Activated CD4-positive, alpha-beta T cell treated with anti-CD3 and anti-CD28 coated beads for 36 hours (primary cell): ENCODE results near the gene TLN1. TPM values are rescaled to one million over a fixed set of nuclear protein-coding genes. Genes with fewer than 3 reads are reported as not detected.

Experiments used
- ATAC-seq: fragments of 200-7000 bp; cut with Tn5 transposase; one replicate; pipeline ENCODE4 v1.10.0; 2021; ENCODE audit warnings: mild to moderate bottlenecking, moderate library complexity
- CTCF ChIA-PET: fragments of 350-600 bp; sonication (Branson Sonifier 250); formaldehyde crosslinking; loops from one replicate; lab custom pipeline; 2021; ENCODE audit warnings: antibody characterized with exemption; lab: Charles Lee
- POLR2A ChIA-PET: fragments of 350-600 bp; sonication (Branson Sonifier 250); formaldehyde crosslinking; loops from one replicate; lab custom pipeline; 2021; ENCODE audit warnings: antibody characterized with exemption, inconsistent platforms; lab: Charles Lee
- DNase-seq: peaks from one replicate; pipeline ENCODE4 v3.0.0-alpha.2; 2020
- H3K27ac Mint-ChIP-seq: one replicate; pipeline ENCODE4 v1.8.0; 2021; ENCODE audit warnings: mixed read lengths
- H3K27me3 Mint-ChIP-seq: one replicate; pipeline ENCODE4 v1.8.0; 2021; ENCODE audit warnings: mixed read lengths
- H3K36me3 Mint-ChIP-seq: one replicate; pipeline ENCODE4 v1.8.0; 2021; ENCODE audit warnings: low read depth, mixed read lengths
- H3K4me1 Mint-ChIP-seq: one replicate; pipeline ENCODE4 v1.8.0; 2021; ENCODE audit warnings: mixed read lengths
- H3K4me3 Mint-ChIP-seq: one replicate; pipeline ENCODE4 v1.8.0; 2021; ENCODE audit warnings: mild to moderate bottlenecking, moderate library complexity, mixed read lengths
- H3K9me3 Mint-ChIP-seq: one replicate; pipeline ENCODE4 v1.8.0; 2021; ENCODE audit warnings: low read depth, mixed read lengths
- intact Hi-C, 2 experiments: fragments of 100-400 bp; cut with DNase I in 1 of 2; cut with micrococcal nuclease in 1 of 2; formaldehyde crosslinking; loops; one replicate each; pipeline versions ENCODE4 v1.14.2 to v1.15.1; 2022 to 2024; cut with DNase I, micrococcal nuclease
- total RNA-seq, 2 experiments: library from RNA; stranded (reverse); gene quantifications; one replicate each; pipeline ENCODE4 v1.2.3, GENCODE V29; 2021

The TLN1 gene
- total RNA-seq, 2 experiments from 2014 or later, result 217 to 238 TPM

DNA sequence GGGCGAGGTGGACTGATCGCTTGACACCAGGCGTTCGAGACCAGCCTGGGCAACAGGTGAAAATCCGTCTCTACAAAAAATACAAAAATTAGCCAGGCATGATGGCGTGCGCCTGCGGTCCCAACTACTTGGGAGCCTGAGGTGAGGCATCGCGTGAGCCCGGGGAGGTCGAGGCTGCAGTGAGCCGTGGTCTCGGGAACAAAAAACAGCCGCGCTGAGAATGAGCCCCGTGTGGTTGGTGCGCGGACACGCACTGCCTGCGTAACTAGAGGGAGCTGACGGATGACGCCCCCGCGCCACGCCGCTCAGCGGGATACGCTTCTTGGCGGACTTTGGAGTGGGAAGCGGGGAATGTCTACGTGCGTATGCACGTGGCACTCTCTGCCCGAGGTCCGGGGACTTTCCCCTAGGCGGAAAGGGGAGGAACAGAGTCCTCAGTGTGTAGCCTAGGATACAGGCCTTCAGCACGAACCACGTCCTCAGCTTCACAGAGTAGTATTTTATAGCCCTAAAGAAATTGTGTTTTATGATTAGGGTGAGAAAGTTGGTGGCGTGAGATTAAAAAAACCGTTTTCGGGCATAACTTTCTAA, 74.4 kb downstream of the TLN1 start, which contains the start of gene RMRP:
TSS of gene RMRP (minus strand) at position 474 of the 591 bp plus-strand sequence.
- Mint-ChIP-seq H3K36me3 (peaks cover 31% of the 10 kb centered on the region), H3K9me3 (no peaks in the 10 kb centered on the region), H3K27ac (peak within 1 kb of the TSS; percentile 98), H3K4me3 (peak within 1 kb of the TSS; percentile 80), H3K27me3 (peaks cover 2% of the 10 kb centered on the region), H3K4me1 (peaks cover 64% of the 10 kb centered on the region)
- peak; percentile 95 for ATAC-seq
- peak; percentile 97 for DNase-seq
- POLR2A ChIA-PET, result interaction anchor here (0.7 to 1.4 kb wide), 4 partner anchors 9 to 75 kb away, joined by 3 to 4 read pairs (median 3); partner anchors contain the start of gene CREB3
- CTCF ChIA-PET, result interaction anchor here (0.5 to 6.7 kb wide), 28 partner anchors 8 to 994 kb away, joined by 3 to 89 read pairs (median 4); partner anchors contain the start of genes CA9, CD72, CREB3 and SIT1
- intact Hi-C loops, result loop anchor here (1.0 to 10.0 kb wide), 19 partner anchors 10 to 670 kb away; partner anchors contain the start of genes CREB3 (in 2 of the 2), GBA2 (in 2 of the 2), RGP1 (in 2 of the 2) and TLN1 (in 2 of the 2)

DNA sequence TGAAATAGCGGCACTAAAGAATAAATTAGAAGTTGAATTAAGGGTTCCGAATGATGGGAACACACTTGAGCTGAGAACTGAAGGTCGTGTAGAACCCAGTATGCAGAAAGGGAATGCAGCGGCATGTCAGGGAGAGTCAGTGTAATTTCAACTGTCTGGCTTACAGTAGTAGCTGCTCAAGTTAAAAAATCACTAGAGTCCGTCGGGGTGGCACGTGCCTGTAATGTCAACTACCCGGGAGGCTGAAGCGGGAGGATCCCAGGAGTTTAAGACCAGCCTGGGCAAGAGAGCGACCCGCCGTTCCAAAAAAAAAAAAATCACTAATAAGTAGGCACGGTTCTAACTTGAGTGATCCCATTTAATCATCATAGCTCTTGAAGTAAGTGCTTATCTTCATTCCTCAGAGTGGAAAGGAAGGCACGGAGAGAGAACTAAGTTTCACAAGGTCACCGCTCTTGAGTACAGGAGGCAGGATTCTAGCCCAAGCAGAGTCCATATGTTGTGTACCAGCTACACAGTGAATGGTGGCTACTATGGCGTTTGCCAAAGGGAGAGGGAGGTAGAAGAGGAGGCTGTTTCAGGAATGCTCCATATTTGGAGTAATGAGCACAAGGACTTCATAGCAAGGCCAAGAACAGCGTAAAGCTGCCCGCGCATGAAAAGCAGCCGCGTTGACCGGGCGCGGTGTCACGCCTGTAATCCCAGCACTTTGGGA, 75.0 kb downstream of the TLN1 start:
- ATAC-seq (no peak), DNase-seq (no peak)
- peaks cover 60% of the 10 kb centered on the region for H3K4me1 Mint-ChIP-seq
- POLR2A ChIA-PET, result interaction anchor here (1.2 to 1.4 kb wide), 2 partner anchors 8 to 76 kb away, joined by 3 to 4 read pairs; partner anchors contain the start of gene CREB3
- CTCF ChIA-PET, result interaction anchor here (0.7 to 6.7 kb wide), 19 partner anchors 9 to 487 kb away, joined by 3 to 89 read pairs (median 5); partner anchors contain the start of genes CREB3, SIT1, TESK1 and TLN1
- peaks cover 26% of the 10 kb centered on the region for H3K36me3 Mint-ChIP-seq
- peak overlapping the region; percentile 98 for H3K27ac Mint-ChIP-seq
- H3K4me3 Mint-ChIP-seq, result peak overlapping the region; percentile 80
- intact Hi-C loops, result loop anchor here (1.0 to 10.0 kb wide), 13 partner anchors 10 to 670 kb away; partner anchors contain the start of genes CD72 (in 1 of the 2), CLTA (in 1 of the 2), CREB3 (in 1 of the 2) and DNAJB5 (in 1 of the 2)
- peaks cover 2% of the 10 kb centered on the region for H3K27me3 Mint-ChIP-seq
- H3K9me3 Mint-ChIP-seq, result no peaks in the 10 kb centered on the region

DNA sequence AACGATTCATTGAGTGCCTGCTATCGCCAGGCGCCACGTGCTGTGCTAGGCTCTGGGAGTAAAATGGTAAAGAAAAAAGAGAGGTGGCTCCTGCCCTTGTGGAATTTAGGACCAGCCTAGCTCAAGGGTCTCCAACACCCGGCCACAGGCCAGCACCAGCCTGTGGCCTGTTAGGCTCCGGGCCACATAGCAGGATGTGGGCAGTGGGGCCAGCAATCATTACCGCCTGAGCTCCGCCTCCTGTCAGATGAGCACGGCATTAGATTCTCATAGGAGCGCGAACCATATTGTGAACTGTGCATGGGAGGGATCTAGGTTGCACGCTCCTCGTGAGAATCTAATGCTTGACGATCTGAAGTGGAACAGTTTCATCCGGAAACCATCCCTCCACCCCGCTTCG, 75.6 kb downstream of the TLN1 start:
- Mint-ChIP-seq H3K27me3 (peaks cover 2% of the 10 kb centered on the region), H3K4me3 (no peak overlapping the region), H3K4me1 (peaks cover 62% of the 10 kb centered on the region), H3K9me3 (no peaks in the 10 kb centered on the region), H3K27ac (peak overlapping the region; percentile 23), H3K36me3 (peaks cover 22% of the 10 kb centered on the region)
- CTCF ChIA-PET, result interaction anchor here (0.7 to 6.7 kb wide), 10 partner anchors 9 to 175 kb away, joined by 3 to 89 read pairs (median 12); partner anchors contain the start of gene SIT1
- ATAC-seq, result no peak
- POLR2A ChIA-PET, result interaction anchor here (0.5 kb wide), 1 partner anchor 119 kb away, joined by 4 read pairs; no protein-coding TSS in a partner anchor
- DNase-seq, result no peak
- intact Hi-C loops, result loop anchor here (5.0 to 10.0 kb wide), 9 partner anchors 39 to 669 kb away; partner anchors contain the start of genes CD72 (in 1 of the 2), CLTA (in 1 of the 2), DNAJB5 (in 1 of the 2) and GBA2 (in 1 of the 2)

DNA sequence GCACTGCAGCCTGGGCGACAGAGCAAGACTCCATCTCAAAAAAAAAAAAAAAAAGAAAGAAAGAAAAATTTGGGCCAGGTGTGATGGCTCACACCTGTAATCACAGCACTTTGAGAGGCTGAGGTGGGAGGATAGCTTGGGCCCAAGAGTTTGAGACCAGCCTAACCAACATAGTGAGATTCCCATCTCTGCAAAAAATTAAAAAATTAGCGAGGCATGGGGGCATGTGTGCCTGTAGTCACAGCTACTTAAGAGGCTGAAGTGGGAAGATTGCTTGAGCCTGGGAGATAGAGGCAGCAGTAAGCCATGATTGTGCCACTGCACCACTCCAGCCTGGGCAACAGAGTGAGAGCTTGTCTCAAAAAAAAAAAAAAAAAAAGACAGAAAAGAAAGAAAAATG, 78.4 kb downstream of the TLN1 start:
- H3K36me3 Mint-ChIP-seq, result peaks cover 11% of the 10 kb centered on the region
- peaks cover 51% of the 10 kb centered on the region for H3K4me1 Mint-ChIP-seq
- POLR2A ChIA-PET, result no interaction called here
- DNase-seq (no peak), ATAC-seq (no peak)
- intact Hi-C loops, result loop anchor here in 1 of 2 experiments (10.0 kb wide), 1 partner anchor 381 kb away; the partner anchor contains the start of gene RECK
- CTCF ChIA-PET, result interaction anchor here (0.6 kb wide), 2 partner anchors 693 to 1548 kb away, joined by 3 read pairs; no protein-coding TSS in a partner anchor
- H3K9me3 Mint-ChIP-seq, result no peaks in the 10 kb centered on the region
- no peak overlapping the region for H3K4me3 Mint-ChIP-seq
- peaks cover 2% of the 10 kb centered on the region for H3K27me3 Mint-ChIP-seq
- H3K27ac Mint-ChIP-seq, result no peak overlapping the region

DNA sequence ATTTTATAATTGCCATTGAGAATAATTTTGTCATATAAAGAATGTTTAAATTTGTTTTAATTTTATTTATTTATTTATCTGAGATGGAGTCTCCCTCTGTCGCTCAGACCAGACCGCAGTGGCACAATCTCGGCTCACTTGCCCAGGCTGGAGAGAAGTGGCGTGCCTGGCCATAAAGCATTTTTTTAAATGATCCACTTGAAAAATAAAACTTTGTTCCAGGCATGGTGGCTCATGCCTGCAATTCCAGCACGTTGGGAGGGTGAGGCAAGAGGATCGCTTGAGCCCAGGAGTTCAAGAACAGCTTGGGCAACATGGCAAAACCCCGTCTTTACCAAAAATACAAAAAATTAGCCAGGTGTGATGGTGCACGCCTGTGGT, 79.2 kb downstream of the TLN1 start:
- DNase-seq, result no peak
- ChIA-PET POLR2A (no interaction called here), CTCF (no interaction called here)
- Mint-ChIP-seq H3K9me3 (no peaks in the 10 kb centered on the region), H3K27me3 (peaks cover under 1% of the 10 kb centered on the region), H3K4me3 (no peak overlapping the region), H3K4me1 (peaks cover 57% of the 10 kb centered on the region), H3K36me3 (peaks cover 11% of the 10 kb centered on the region), H3K27ac (no peak overlapping the region)
- intact Hi-C loops, result loop anchor here in 1 of 2 experiments (10.0 kb wide), 1 partner anchor 382 kb away; the partner anchor contains the start of gene RECK
- ATAC-seq, result no peak

DNA sequence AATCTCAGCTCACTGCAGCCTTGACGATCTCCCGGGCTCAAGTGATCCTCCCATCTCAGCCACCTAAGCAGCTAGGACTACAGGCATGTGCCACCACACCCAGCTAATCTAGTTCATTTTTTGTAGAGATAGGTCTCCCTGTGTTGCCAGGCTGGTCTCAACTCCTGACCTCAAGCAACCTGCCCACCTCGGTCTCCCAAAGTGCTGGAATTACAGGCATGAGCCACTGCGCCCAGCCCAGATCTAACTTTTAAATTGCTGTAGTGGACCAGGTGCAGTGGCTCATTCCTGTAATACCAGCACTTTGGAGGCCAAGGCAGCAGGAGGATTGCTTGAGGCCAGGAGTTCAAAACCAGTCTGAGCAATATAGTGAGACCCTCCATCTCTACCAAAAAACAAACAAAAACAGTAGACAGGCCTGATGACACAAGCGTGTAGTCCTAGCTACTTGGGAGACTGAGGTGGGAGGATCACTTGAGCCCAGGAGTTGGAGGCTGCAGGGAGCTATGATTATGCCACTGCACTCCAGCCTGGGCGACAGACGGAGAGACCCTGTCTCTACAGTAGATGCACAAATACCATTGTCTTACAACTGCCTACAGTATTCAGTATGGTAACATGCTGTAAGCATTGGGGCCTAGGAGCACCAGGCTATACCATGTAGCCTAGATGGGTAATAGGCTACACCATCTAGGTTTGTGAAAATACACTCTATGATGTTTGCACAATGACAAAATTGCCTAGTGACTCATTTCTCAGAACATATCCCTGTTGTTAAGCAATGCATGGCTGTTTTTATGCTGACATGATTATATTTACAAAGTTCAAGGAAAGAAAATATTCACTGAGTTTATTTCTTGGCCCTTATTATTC, 79.8 kb downstream of the TLN1 start:
- Mint-ChIP-seq H3K27ac (peak overlapping the region; percentile 97), H3K4me3 (no peak overlapping the region), H3K27me3 (no peaks in the 10 kb centered on the region), H3K9me3 (no peaks in the 10 kb centered on the region), H3K4me1 (peaks cover 58% of the 10 kb centered on the region), H3K36me3 (peaks cover 11% of the 10 kb centered on the region)
- no peak for DNase-seq
- intact Hi-C loops, result loop anchor here in 1 of 2 experiments (10.0 kb wide), 1 partner anchor 383 kb away; the partner anchor contains the start of gene RECK
- ATAC-seq, result peak; percentile 15
- ChIA-PET POLR2A (no interaction called here), CTCF (interaction anchor here (0.7 kb wide), 1 partner anchor 148 kb away, joined by 3 read pairs; no protein-coding TSS in a partner anchor)

DNA sequence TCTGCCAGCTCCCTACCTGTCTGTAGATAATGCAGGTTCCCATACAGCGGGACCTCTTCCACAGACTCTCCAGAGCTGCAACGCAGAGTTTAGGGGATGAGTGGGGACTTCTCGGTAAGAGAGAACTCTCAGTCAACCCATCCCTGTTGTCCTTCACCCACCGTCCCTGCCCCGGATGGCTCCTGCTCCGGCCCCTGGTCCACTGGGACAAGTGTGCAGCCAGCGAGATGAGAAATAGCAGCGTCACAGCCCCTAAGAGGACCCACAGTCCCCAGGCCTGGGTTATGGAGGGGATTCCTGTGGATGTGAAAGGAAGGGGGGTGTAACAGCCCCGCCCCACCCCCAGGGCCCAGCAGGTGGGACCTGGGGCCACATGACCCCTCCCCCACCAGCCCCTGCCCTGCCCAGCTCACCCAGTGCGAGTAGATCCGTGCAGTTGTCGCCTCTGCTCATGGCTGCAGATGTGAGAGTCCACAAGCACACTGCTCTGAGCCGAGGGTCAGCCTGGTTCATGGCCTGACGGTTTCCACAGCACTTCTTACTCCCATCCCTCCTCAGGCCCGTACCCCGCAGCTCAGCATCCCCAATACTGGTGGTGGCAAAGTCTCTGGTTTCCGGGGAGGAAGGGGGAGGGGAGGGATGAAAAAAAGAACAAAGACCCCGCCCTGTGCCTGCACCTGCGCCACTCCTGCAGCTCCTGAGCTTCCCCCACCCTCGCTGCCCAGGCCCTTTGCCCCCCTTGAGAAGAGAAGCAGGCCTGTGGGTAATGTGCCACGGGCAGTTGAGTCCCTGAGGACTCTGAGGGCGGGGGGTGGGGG, 81.4 kb downstream of the TLN1 start, which contains the start of gene SIT1:
TSS of gene SIT1 (minus strand) at position 591 of the 818 bp plus-strand sequence. CDS start at position 513, 78 bp downstream.
- Mint-ChIP-seq H3K4me3 (peak within 1 kb of the TSS; percentile 82), H3K27me3 (no peaks in the 10 kb centered on the region), H3K9me3 (no peaks in the 10 kb centered on the region), H3K4me1 (peaks cover 46% of the 10 kb centered on the region), H3K36me3 (peaks cover 11% of the 10 kb centered on the region), H3K27ac (peak within 1 kb of the TSS; percentile 97)
- DNase-seq (peak; percentile 75), ATAC-seq (peak; percentile 25)
- POLR2A ChIA-PET, result interaction anchor here (0.7 to 1.5 kb wide), 2 partner anchors 14 to 99 kb away, joined by 5 to 7 read pairs; partner anchors contain the start of gene ARHGEF39
- intact Hi-C loops, result loop anchor here in 1 of 2 experiments (10.0 kb wide), 1 partner anchor 384 kb away; the partner anchor contains the start of gene RECK
- CTCF ChIA-PET, result interaction anchor here (0.7 to 7.2 kb wide), 6 partner anchors 8 to 409 kb away, joined by 3 to 89 read pairs (median 4); partner anchors contain the start of genes CCDC107 and RMRP

DNA sequence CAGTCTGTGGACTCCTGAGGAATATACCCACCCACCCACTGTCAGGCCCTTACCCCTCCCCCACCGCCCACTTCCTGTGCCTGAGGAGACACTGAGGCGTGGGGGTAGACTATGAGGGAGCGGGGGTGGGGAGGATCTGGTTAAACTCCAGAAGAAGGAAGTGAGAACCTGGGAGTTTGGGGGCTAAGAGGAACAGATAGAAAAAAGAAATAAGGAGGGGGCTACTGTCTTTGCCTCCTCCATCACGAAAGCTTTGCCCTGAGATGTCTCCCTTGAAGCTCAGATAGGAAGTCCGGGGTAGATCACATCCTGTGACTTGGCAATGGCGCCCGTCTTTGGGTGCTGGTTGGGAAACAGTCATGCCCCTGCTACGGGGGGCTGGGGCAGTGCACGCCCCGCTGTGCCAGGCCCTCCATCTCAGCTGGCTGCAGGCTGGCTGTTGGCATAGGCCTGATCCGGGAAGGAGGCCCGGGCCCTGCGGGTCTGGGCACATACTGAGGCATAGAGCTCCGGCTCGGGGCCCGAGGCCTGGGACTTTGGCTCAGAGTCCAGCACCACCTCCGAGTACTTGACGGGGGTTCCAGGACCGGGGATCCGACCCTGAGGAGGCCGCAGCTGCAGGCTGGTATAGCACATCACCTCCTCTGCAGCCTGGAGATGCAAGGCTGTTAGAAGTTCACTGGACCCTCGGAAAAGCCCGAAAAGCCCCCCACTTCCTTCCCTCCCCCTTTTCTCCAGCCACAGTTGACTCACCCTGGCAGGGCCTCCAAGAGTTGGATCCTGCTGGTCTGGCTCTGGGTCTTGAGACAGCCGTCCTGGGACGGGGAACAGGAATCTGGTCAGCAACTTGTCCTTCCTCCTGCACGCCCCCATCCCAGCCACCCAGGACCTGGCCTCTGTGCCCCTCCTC, 82.3 kb downstream of the TLN1 start:
- DNase-seq (peak; percentile 67), ATAC-seq (no peak)
- peaks cover 11% of the 10 kb centered on the region for H3K36me3 Mint-ChIP-seq
- intact Hi-C loops, result loop anchor here (5.0 to 10.0 kb wide), 3 partner anchors 385 to 537 kb away; partner anchors contain the start of genes ATOSB (in 1 of the 2) and RECK (in 1 of the 2)
- no peaks in the 10 kb centered on the region for H3K9me3 Mint-ChIP-seq
- CTCF ChIA-PET, result interaction anchor here (0.6 to 7.2 kb wide), 13 partner anchors 9 to 408 kb away, joined by 3 to 89 read pairs (median 4); partner anchors contain the start of genes CCDC107, CREB3, RMRP and TESK1
- POLR2A ChIA-PET, result interaction anchor here (0.7 to 1.5 kb wide), 2 partner anchors 15 to 100 kb away, joined by 5 to 7 read pairs; partner anchors contain the start of gene ARHGEF39
- peak overlapping the region; percentile 82 for H3K4me3 Mint-ChIP-seq
- peaks cover 53% of the 10 kb centered on the region for H3K4me1 Mint-ChIP-seq
- H3K27me3 Mint-ChIP-seq, result no peaks in the 10 kb centered on the region
- peak overlapping the region; percentile 97 for H3K27ac Mint-ChIP-seq
